HG02884 (cell line): ENCODE data around the gene INSRR.

Experiments
- ATAC-seq: cut with Tn5 transposase; IDR thresholded peaks from one replicate; pipeline ENCODE4 v1.9.1; 2021; ENCODE audit warnings: mild to moderate bottlenecking, moderate library complexity; ENCODE audit not compliant: unreplicated experiment

Gene INSRR

DNA sequence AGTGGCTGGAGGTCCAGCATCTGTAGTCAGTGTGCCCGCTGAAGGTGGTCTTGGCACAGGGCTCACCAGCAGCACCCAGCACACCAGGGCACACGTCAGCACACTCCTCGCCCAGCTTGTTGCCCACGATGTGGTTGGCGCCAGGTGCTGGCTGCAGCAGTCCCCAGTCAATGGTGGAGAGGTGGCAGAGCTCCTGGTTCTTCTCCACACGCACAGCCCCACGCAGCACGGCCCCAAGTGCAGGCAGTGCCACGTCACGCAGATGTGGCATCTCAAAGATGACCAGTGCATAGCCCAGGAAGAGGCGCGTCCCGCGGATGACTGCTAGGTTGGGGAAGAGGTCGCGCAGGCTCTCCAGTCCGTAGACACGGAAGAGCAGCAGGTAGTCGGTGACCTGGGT, 5.2 kb downstream of the INSRR start:
- ATAC-seq: no peak

DNA sequence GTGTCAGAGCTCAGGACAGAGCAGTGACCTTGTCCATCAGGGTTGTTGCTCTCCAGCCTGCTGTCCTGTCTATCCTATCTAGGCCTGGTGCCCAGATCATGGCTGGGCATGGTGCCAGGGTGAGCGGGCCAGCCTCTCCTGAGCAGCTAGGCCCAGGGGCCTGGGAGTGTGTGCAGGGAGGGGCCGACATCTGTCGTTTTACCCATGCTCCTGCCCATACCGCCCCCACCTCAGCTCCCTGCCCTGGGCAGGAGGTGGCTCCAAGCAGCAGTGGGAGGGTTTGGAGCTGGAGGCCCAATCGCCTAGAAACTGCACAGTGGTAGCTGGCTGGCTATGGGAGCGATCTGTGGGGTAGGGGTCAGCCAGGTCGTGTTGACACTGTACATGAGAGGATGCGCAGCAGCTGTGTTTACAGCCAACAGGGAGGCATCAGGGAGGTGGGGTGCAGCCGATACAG, 6.5 kb downstream of the INSRR start:
- ATAC-seq: no peak

DNA sequence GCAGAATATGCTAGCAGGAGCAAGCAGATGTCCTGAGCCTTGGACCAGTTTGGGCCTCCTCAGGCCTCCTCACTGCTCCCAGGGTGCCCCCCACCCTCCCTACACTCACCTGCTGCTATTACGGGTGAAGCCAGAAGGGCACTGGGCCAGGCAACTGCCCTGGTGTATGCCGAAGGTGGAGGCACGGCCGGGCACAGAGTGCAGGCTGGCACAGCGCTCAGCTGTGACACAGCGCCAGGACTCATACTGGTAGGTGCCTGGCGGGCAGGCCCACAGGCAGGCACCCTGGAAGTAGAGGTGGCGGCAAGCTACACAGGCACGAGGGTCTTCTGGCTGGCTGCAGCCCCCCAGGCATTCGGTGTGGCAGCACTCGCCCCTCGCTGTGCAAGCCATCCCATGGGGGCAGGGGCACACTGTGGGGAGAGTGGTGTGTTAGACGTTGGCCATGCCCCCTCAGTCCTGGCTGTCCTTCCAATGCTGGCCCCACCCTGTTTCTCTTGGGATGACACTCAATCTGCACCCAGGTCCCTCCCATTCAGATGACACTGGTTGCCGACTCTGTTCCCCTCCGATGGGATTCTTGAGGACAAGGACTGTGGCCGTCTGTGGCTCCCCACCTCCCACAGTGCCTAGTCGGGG, 7.0 kb downstream of the INSRR start:
- no peak for ATAC-seq

DNA sequence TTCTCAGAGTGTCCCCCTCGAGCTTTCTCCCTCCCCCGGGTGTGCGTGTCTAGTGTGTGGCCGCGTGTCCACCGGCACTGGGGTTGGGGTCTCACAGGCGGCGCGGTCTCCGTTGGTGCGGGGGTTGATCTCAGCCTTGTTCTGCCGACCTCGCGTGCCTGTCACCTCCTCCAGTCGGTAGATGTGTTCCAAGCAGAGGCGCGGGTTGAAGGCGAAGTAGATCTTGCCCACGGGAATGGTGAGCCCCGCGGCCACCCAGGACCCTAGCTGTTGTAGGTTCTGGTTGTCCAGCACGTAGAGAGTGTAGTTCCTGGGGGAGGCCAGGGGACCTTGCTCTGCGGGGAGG, 9.8 kb downstream of the INSRR start:
- ATAC-seq: no peak

DNA sequence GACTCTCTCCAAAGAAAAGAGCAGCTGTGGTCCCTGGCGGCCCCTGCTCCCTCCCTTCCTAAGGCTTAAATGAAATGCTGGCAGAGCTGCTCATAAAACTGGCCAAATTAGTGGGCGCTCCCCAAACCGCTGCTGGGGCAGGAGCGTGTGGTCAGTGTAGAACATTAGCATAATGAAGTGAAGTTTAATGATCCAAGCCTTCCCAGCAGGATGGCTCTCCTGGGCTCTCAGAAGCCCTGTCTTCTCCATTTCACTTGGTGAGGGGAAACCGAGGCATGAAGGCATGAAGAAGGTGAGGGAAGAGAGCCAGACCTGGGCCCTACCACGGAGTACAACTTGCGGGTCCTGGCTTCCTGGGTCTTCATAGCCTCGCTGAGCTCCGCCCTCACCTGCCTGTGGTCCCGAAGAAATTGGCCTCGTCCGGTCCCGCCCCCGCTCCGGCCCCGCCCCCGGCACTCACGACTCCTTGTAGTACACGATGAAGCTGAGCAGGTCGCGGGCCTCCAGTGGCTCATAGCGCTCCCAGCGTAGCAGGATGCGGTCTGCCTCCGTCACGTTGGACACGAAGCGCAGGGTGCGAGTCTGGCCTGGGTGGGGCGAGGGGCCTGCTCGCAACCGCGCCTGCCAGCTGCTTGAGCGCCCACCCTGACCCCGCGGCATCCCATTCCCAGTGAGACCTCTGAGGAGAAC, 10.3 kb downstream of the INSRR start:
- ATAC-seq: no peak

DNA sequence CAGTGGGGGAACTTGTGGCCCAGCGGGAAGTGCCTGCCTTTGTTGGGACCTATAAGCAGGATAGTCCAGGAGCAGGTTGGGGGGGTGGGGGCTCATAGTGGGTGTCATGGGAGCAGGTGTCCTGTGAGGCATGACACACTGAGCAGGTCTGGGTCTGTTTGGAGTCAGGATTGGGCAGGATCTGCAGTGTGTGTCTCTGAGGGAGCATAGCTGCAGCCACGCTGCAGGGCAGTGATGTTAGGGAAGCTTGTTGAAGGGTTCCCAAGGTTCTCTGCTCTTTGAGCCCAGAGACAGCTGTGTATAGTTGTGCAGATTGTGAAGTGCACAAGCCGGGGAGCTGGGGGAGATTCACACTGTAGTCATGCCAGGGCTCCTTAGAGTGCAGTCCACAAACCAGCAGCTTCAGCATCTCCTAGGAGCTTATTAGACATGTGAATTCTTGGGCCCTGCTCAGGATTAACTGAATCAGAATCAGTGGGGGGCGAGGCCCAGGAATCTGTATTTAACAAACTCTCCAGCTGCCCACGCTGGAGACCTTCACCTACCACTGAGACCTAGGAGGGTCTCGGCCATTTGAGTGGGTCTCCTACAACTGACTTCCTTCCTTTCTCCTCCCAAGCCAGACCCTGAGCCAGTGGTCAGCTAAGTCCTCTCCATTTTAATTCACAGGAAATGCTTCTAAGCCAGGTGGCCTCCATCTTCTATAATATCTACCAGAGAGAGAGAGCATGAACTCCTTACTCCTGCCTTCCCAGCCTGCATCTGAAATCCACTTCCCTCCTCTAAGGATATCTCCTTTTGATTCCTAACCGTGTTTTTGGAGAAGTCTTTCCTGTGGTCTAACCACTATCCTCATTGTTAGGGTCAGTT, 11.1 kb downstream of the INSRR start:
- ATAC-seq: no peak

- ATAC-seq: no peak
Observed at GRCh38 chr1:156846643-156847042, 12.3 kb downstream of the INSRR start.

- no peak for ATAC-seq
Observed at GRCh38 chr1:156845953-156846545, 12.9 kb downstream of the INSRR start.

GRCh38 chr1:156845055-156845952, 13.6 kb downstream of the INSRR start:
- ATAC-seq: no peak

- ATAC-seq: no peak
Observed at GRCh38 chr1:156844638-156845037, 14.3 kb downstream of the INSRR start.

DNA sequence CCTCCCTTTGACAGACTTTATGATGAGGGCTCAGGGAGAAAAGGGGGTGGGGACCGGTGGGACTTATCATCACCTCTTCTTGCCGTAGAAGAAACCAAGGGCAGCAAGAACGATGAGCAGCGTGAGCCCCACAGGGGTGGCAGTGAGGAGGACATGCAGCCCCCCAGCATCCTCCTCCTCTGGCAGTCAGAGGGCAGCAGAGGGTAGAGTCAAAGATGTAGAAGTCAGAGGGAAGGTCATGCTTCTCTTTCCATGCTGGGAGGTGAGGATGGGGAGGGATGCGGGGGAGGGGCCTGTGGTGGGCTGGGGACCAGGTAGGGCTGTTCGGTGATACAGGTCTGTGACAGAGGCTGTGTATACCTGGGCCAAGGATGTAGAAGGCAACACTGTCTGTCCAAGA, 14.8 kb downstream of the INSRR start:
- no peak for ATAC-seq

DNA sequence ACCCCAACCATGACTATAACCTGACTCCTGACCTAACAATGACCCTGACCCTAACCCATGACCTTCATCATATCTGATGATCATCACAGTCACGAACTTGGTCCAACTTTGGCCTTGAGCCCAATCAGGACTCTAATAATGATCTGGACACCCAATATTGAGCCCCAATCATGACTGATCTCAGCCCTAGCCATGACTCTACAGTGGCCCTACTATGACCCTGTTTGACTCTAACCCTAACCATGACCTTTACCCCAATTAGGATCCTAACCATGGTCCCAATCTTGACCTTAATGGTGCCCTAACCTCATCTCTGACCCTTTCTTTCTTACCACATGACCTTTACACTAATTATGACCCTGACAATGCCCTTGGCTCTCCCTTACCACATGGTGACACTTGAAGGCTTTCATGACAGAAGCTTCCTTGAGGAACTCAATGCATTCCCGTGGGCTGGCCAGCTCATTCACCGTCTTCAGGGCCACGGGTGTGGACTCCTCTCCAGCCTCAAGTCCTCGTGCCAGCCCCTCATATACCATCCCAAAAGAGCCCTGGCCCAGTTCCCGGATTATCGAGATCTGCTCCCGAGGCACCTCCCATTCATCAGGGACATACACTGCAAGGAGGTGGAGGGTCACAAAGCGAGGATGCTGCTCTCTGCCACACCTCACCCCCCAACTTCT, 16.2 kb downstream of the INSRR start:
- no peak for ATAC-seq

DNA sequence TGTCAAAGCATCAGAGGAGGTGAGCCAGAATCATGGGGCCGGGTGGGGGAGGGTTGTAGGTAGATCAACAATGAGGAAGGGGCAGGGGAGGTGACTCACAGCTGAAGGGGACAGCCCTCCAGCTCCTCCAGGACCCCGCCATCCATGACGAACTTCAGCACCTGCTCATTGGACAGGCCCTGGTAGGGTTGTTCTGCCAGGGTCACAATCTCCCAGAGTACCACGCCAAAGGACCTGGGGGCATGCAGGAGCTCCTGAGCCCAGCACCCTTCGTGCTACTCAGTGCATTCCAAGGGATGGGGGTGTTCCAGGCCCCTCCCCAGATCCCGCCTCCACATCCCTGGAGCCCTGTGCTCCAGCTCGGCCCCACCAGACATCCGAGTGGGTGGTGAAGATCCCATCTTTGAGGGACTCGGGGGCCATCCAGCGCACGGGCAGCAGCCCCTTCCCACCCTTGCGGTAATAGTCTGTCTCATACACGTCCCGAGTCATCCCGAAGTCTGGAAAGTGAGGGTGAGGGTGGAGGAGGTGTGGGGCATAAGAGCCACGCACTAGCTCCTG, 17.5 kb downstream of the INSRR start:
- no peak for ATAC-seq

GRCh38 chr1:156840898-156841279, 18.0 kb downstream of the INSRR start:
- ATAC-seq: no peak

- no peak for ATAC-seq
Observed at GRCh38 chr1:156840186-156840897, 18.6 kb downstream of the INSRR start.

DNA sequence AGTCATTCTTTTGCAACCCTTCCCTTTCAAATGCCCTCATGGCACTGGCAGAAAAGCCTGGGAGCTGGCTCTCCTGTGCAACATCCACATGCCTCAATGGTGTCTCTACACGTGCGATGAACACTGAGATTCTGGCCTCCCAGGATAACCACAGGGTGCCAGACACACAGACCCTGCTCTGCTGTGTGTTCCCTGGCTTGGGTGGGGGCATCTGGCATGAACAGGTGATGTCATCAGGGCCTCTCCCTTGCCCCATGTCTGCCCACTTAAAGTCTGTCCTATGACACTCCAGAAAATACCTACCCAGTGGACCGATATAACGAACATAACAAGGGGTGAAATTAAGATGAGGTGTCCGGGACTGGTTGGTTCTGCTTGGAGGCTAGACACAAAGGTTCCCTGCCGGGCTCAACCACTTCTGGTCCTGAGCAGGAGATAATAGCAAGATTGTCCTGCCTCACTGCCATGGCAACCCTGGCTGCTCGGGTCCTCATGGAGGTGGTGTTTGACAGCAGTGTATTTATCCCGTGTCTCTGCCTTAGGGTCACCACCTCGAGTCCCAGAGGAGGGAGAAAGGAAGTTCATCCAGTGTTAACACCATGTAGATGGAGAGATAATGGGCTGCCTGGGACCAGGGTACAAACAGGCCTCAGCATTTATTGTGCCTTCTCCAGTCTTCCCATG, 19.3 kb downstream of the INSRR start:
- no peak for ATAC-seq

- ATAC-seq: no peak
Observed at GRCh38 chr1:156838972-156839371, 19.9 kb downstream of the INSRR start.

DNA sequence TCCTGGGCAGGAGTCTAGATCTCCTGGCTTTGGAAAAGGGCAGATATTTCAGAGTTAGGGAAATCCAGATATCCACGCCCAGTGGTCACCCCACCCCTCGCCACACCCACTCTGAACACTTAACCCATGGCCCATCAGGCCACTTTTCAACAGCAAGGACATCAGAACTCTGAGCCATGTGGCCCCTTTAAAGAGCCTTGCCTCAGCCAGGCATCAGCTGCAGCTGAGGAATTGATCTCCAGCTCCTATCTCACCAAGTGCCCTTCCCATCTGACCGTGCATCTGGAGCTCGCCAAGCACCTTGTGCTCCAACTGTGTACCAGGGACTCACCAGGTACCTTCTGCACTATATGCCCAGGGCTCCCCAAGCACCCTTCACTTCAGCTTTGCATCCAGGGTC, 22.0 kb downstream of the INSRR start:
- no peak for ATAC-seq
